ENCODE results near the gene NECAB3. TPM values are rescaled to one million over a fixed set of nuclear protein-coding genes. Genes with fewer than 3 reads are reported as not detected.
A peak's percentile ranks its signal among the peaks of the same experiment; 100 is the strongest.

The NECAB3 gene
- total RNA-seq, 1 donor, result 27.1 TPM

GRCh38 chr20:33669873-33670640 lies 4.2 kb downstream of the NECAB3 start:
- no peak overlapping the region for H3K27ac ChIP-seq (ENCODE audit: low read depth, low read length)

GRCh38 chr20:33669224-33669623 lies 5.0 kb downstream of the NECAB3 start:
- H3K4me2 ChIP-seq (ENCODE audit: insufficient read depth, low read length), result no peak overlapping the region
- H3K4me3 ChIP-seq (ENCODE audit: insufficient read depth, low read length), result no peak overlapping the region

More at GRCh38 chr20:33669873-33670640, 4.2 kb downstream of the NECAB3 start:
- Histone ChIP-seq H3K27me3 (ENCODE audit: insufficient read depth, low read length) (no peaks in the 10 kb centered on the region), H3K4me1 (ENCODE audit: insufficient read depth, low read length) (peaks cover 34% of the 10 kb centered on the region), H3K4me2 (ENCODE audit: insufficient read depth, low read length) (no peak overlapping the region), H2AFZ (ENCODE audit: low read length) (no peak overlapping the region), H3K79me2 (ENCODE audit: insufficient read depth, low read length) (peaks cover 5% of the 10 kb centered on the region), H4K20me1 (ENCODE audit: insufficient read depth, low read length) (peaks cover 9% of the 10 kb centered on the region), H3K9me3 (ENCODE audit: low read depth, low read length) (no peaks in the 10 kb centered on the region), H3K4me3 (ENCODE audit: insufficient read depth, low read length) (no peak overlapping the region), H3K36me3 (ENCODE audit: insufficient read depth, low read length) (peaks cover 20% of the 10 kb centered on the region)
- peak; percentile 63 for DNase-seq (ENCODE audit: insufficient read length, low spot score, missing footprints)
- TF ChIP-seq CTCF (IDR thresholded peaks at IDR 0.05; ENCODE audit: extremely low read depth, low read depth, low read length), result no peak

GRCh38 chr20:33668466-33669155 lies 5.6 kb downstream of the NECAB3 start:
- H3K4me1 ChIP-seq (ENCODE audit: insufficient read depth, low read length), result peaks cover 31% of the 10 kb centered on the region
- DNase-seq (ENCODE audit: insufficient read length, low spot score, missing footprints), result peak; percentile 76
- no peaks in the 10 kb centered on the region for H3K9me3 ChIP-seq (ENCODE audit: low read depth, low read length)

More at GRCh38 chr20:33669224-33669623, 5.0 kb downstream of the NECAB3 start:
- Histone ChIP-seq H3K4me1 (ENCODE audit: insufficient read depth, low read length) (peaks cover 29% of the 10 kb centered on the region), H3K79me2 (ENCODE audit: insufficient read depth, low read length) (peaks cover 5% of the 10 kb centered on the region), H4K20me1 (ENCODE audit: insufficient read depth, low read length) (peaks cover 9% of the 10 kb centered on the region), H3K9me3 (ENCODE audit: low read depth, low read length) (no peaks in the 10 kb centered on the region), H3K27me3 (ENCODE audit: insufficient read depth, low read length) (no peaks in the 10 kb centered on the region), H2AFZ (ENCODE audit: low read length) (no peak overlapping the region), H3K36me3 (ENCODE audit: insufficient read depth, low read length) (peaks cover 20% of the 10 kb centered on the region), H3K27ac (ENCODE audit: low read depth, low read length) (no peak overlapping the region)
- DNase-seq (ENCODE audit: insufficient read length, low spot score, missing footprints), result no peak
- no peak for TF ChIP-seq CTCF (IDR thresholded peaks at IDR 0.05; ENCODE audit: extremely low read depth, low read depth, low read length)

More at GRCh38 chr20:33668466-33669155, 5.6 kb downstream of the NECAB3 start:
- Histone ChIP-seq H3K27ac (ENCODE audit: low read depth, low read length) (no peak overlapping the region), H4K20me1 (ENCODE audit: insufficient read depth, low read length) (peaks cover 9% of the 10 kb centered on the region), H3K4me3 (ENCODE audit: insufficient read depth, low read length) (no peak overlapping the region), H2AFZ (ENCODE audit: low read length) (no peak overlapping the region), H3K4me2 (ENCODE audit: insufficient read depth, low read length) (peak overlapping the region; percentile 93), H3K36me3 (ENCODE audit: insufficient read depth, low read length) (peaks cover 20% of the 10 kb centered on the region), H3K79me2 (ENCODE audit: insufficient read depth, low read length) (peaks cover 5% of the 10 kb centered on the region), H3K27me3 (ENCODE audit: insufficient read depth, low read length) (no peaks in the 10 kb centered on the region)
- TF ChIP-seq CTCF (IDR thresholded peaks at IDR 0.05; ENCODE audit: extremely low read depth, low read depth, low read length), result no peak

All from osteoblast (primary cell).